Hematopoietic multipotent progenitor cell treated with erythropoietin and hydrocortisone succinate and interleukin-3 and kit ligand, for 15 days (in vitro differentiated cells): ENCODE measurements around the gene AGAP1.

Source experiments
- DNase-seq: peaks from one replicate; pipeline ENCODE4 v3.0.0-alpha.2; 2015; ENCODE audit warnings: low spot score

Gene AGAP1

DNA sequence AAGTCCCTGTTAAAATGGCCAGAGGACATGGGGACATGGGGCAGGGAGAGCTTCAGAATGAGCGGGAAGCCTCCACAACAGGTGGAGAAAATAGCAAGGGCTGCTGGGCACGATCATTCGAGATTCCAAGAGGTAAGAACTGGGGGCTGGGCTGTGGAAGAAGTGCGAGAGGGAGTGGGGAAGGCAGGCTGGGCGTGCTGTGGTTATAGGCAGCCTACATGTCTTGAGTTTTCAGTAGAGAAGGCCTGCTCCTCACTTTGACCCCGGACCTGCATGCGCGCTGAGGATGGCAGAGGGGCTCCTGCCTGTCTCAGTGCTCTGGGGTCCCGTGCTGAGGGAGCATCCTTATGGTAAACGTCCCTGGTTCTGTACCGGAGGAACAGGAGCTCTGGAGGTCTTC, 115.5 kb downstream of the AGAP1 start:
- DNase-seq: no peak

DNA sequence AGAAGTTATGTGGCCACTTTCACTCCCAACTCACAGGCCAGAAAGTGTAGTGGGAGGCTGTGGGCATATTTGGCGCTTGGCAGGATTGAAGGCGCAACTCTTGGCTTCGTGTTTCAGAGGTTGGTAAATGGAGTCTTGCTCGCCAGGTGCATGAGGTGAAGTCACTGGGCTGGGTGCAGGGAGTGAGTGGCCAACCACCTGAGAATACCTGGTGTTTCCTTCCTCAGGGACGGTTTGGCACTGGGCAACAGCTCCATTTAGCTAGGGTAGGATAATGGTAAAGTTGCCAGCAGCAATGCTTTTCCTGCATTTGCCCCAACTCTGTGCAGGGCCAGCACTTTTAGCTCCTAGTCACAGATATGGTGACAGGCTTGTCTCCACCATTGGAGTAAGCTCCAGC, 115.9 kb downstream of the AGAP1 start:
- no peak for DNase-seq

GRCh38 chr2:235610696-235611257, 116.9 kb downstream of the AGAP1 start:
- no peak for DNase-seq

GRCh38 chr2:235611349-235611748, 117.5 kb downstream of the AGAP1 start:
- DNase-seq: no peak

GRCh38 chr2:235611756-235612155, 117.9 kb downstream of the AGAP1 start:
- DNase-seq: no peak

GRCh38 chr2:235612181-235612950, 118.5 kb downstream of the AGAP1 start:
- no peak for DNase-seq

DNA sequence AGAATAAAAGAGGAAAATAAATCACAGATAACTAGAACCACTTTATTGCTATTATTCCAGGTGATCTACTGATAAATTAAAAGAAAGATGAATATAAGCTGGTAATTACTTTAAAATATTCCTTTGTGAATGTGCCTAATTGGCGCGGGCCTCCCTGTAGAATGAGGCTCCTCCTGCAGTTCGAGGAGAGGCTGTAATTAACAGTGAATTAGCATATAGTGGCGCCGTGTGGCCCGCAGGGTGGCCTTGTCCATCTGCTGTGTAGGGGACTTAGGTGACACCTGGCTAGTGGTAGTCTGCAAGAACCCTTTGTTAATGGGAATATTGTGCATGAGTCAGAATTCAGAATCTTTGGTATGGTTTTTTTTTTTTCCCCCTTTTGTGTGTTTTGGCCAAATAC, 119.8 kb downstream of the AGAP1 start:
- DNase-seq: no peak

DNA sequence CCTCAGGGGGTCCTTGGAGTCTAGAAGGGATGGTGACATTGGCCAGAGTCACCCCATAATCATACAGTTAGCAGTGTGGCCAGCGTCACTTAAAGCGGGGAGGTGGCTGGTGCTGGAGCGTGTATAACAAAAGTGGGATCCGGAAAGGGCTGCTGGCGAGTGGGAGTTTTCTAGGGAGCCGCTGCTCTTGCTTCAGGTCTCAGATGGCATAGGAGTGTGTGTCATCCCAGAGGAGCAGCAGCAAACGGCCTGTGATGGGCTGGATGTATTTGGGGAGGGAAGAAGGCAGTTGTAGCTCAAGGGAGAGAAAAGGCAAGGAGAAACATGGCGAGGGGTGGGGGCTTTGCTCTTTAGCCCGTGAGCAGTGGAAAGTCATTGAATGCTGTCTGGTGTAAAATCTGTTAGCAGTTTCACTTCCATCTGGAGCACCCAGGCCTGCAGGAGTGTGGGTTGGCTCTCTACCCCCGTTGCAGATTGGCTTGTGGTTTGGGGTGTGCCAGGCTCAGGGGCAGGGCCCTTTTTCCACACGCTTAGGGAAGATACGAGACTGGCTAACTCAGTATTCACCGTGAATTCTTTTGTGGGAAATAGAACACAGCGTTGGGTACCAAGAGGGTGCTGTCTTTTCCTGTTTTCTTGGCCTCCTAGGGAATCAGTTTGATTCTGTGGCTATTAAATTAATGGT, 120.5 kb downstream of the AGAP1 start:
- DNase-seq: peak; percentile 27

DNA sequence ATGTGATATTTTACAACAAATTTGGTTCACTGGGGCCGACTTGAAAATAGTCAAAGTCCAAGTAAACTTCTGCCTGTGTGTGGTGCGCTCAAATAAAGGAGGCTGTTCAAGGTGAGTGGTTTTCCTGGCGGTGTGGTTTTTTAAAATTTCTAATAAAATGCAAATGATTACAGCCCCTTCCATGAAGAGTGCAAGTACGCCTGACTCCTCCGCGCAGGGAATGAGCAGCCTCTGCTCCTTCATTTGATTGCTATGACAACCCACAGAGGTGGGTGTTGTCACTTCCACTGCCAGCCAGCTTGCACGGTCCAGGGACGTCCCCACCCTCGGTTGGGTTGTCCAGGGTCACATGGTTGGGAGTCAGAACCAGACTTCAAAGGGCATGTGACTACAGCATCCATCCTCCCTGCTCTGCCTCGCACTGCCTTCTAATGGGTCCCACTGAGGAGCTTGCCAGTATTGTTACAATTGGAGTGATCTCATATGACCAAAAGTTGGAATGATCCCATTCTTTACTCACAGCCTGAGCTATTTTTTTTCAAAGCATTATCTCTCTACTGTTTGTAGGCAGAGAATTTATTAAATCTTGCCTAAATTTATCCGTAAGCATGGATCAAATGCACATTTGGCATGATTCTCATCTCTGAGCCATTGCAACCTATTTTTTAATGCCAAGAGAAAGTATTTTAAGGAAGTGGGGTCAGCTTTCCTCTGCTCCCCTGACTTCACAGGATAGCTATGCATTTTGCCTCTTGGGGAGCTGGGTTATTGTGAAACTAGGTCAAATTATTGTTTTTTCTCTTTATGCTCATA, 121.3 kb downstream of the AGAP1 start:
- DNase-seq: no peak

DNA sequence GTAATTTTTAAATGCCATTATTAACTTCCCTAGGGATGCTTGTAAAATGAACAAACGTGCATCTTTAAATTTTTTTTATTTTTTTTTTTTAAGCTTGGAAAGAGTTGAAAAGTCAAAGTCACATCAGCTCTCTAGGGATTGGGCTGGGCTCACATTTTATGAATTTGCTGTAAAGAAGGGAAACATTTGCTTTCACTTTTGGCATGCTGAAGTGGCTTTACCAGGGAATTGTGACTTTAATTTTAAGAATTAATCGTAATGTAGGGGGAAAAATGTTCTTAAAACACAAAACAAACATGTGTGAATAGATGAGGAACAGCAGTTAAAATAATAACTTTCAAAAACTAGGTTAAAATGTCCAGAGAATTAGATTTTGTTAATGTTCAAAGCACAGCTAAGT, 123.0 kb downstream of the AGAP1 start:
- DNase-seq: no peak

- DNase-seq: no peak
Observed at GRCh38 chr2:235618039-235618438, 124.2 kb downstream of the AGAP1 start.

DNA sequence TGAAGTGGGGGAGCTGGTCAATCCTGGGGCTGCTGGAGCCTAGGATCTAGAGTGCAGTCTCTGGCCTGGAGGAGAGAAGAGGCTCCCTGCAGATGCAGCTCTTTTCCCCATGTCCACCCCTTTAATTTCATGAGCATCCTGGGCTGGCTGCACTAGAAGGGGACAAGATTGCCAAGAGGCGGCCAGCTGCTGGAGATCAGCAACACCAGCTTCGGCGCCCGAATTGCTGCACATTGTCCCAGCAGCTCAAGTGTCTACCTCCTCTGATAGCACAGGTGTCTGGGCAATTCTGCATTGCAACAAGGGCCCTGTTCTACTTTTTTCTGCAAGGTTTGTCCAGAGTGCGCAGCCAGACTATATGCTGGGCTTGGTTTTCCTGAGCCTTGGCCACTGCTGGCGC, 125.7 kb downstream of the AGAP1 start:
- DNase-seq: no peak

GRCh38 chr2:235621736-235622135, 127.9 kb downstream of the AGAP1 start:
- DNase-seq: no peak

DNA sequence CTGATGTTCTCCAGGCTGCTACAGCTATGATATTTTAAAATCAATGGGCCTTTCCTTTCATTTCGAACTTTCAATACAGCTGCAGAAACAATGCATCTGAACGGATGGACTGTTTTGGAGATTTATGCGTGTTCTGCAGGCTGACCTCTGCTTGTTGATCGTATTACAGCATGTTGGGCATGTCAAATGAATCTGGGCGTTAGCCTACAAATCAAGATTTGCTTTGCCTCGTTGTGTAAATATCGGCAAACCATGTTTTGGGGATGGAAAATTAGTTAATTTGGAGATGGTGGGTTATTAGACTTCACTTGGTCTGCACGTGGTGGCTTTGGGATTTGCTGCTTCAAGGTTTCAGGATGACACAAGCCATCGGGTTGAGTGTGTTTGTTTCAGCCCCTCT, 129.3 kb downstream of the AGAP1 start:
- no peak for DNase-seq

- no peak for DNase-seq
Observed at GRCh38 chr2:235623752-235624151, 129.9 kb downstream of the AGAP1 start.

DNA sequence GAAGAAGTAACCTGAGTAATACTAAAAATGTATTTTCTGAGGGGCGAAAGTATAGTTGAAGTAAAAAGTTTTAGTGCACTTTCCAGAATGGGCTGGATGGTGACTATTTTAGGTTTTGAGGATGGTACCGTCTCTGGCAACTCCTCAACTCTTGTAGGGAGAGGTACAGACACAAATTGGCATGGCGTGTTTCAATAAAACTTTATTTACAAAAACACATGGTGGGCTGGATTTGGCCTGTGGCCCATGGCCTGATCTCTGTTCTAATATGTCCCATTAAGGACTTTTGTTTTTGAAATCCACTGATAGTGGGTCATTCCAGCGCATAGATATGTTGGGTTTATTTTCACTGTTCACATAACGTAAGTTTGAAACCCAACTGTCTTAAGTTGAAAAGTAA, 132.8 kb downstream of the AGAP1 start:
- DNase-seq: no peak

DNA sequence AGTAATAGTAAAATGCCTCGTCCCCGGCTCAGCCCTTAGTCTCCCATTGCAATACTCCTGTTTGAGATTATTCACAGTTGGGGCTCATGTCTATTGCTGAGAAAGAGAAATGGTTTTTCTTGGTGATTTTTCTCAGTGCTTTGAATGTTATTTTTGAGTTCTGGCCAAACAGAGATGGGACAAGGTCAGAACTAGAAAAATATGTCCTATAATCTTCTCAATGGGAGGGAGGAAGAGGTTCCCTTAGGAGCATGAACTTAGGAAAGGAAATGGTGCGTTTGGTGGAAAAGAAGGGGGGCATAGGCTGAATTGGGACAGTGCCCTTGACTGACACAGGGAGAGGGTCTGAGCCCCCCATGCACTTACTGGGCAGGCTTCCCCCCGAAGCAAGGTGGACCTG, 133.8 kb downstream of the AGAP1 start:
- DNase-seq: no peak

GRCh38 chr2:235630718-235631296, 137.0 kb downstream of the AGAP1 start:
- DNase-seq: no peak

DNA sequence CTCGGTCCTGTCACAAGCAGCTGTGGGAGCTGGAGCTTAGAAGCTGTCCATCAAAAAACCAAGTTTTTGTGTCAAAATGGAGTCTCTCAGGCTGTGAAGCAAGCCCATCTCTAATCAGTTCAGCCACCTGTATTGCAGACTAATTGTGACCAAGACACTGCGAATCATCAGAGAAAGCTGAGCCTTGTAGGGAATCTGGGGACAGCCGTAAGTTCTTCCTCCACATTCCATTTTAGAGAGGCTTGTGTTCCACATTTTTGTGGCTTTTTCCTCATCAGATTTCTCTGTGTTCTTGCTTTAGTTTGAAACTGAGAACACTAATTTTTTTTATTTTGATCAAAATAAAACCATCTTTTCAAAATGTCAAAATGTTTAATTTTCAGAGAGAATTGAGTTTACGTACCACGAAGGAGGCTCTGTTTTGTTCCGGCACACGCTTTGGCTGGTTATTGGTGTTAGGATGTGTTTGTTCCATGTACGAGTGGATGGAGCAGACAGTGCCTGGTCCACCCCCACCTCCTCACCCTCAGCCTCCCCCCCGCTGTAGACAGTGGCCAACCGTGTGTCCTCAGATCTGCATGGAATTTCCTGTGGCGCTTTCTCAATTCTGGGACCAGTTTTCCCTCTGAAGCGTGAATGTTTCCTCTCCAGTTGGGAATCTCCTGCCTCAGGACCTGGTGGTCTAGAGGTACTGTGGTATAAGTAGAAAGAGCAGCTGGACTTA, 140.8 kb downstream of the AGAP1 start:
- DNase-seq: no peak

GRCh38 chr2:235636546-235636945, 142.7 kb downstream of the AGAP1 start:
- DNase-seq: no peak

DNA sequence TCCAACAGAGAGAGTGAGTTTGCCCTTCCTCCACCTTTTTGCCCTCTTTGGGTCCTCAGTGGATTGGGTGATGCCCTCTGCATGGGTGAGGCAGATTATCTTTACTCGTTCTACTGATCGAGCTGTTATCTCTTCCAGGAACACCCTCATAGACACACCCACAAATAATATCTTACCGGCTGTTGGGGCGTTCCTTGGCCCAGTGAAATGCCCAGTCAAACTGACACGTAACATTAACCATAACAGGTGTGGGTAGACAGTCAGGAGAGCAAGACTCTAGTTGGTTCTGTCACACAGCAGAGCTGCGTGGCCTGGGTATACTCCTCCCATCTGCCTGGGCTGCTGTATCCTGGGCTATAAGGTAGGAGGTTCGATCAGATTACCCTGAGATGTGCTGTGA, 144.1 kb downstream of the AGAP1 start:
- peak; percentile 71 for DNase-seq
